ENCODE results near the gene B3GNT7.
"Not testable (repeated sequence)": the region's sequence is repeated elsewhere in the genome, so short reads cannot be mapped to it uniquely, and the experiment has no call there.

The B3GNT7 gene

DNA sequence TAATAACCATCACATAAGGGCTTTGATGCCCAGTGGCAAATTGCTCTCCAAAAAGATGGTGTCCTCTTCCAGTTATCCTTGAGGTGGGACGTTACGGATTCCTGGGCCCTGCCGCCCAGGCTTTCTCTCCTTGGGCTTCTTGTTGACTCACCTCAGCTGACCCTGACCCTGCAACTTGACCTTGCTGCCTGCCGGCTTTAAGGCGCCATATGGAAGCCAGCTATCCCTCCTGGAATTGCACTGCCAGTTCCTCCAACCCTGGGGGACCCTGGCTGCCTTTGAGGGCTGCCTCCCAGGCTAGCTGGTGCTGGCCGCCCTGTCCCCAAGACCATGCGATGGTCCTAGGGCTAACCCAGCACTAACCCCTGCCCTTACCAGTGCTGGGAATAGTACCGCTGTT, 28.3 kb upstream of the B3GNT7 start:
- DNase-seq (ENCODE audit: low read depth): no peak

DNA sequence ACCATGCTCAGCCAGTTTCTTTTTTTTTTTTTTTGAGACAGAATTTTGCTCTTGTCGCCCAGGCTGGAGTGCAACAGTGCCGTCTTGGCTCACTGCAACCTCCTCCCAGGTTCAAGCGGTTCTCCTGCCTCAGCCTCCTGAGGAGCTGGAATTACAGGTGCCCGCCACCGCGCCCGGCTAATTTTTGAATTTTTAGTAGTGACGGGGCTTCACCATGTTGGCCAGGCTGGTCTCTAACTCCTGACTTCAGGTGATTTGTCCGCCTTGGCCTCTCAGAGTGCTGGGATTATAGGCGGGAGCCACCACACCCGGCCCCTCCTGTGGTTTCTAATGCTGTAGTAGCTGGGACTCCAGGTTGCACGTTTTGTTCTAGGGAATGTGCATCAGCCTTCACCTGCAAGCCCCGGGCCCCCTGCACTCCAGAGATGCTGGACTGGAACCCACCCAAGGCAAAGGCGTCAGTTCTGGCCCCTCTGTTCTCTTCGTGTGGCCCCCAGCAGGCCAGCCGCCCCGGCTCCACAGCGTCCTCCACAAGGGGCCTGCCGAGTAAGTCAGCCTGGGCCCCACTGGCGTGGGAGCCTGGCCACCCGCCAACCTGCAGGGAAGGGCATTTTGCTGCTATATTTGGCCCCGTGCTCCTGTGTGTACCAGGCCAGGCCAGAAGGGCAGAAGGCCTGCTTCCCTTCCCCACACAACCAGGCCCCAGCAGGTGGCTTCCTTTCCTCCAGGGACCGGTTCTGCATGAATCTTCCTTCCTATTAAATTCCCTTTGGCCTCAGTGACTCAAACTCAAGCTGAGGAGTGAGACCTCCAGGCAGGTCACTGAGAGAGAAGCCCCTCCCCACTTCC, 25.7 kb upstream of the B3GNT7 start:
- no peak for DNase-seq (ENCODE audit: low read depth)

DNA sequence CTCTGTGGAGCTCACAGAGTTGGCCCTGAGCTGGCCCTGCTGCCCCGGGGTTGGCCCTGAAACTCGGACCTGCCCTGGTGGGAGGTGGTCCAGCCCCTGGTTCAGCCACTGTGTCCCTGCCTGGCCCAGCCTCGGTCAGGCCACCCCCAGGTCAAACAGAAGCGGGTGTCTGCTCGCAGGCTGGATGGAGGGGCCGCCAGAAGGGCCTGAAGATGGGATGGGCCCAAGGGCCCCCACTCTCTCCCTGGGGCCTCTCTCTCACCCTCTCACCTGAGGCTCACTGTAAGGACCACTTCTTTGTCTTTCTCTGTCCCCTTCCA, 25.1 kb upstream of the B3GNT7 start:
- DNase-seq (ENCODE audit: low read depth): no peak

DNA sequence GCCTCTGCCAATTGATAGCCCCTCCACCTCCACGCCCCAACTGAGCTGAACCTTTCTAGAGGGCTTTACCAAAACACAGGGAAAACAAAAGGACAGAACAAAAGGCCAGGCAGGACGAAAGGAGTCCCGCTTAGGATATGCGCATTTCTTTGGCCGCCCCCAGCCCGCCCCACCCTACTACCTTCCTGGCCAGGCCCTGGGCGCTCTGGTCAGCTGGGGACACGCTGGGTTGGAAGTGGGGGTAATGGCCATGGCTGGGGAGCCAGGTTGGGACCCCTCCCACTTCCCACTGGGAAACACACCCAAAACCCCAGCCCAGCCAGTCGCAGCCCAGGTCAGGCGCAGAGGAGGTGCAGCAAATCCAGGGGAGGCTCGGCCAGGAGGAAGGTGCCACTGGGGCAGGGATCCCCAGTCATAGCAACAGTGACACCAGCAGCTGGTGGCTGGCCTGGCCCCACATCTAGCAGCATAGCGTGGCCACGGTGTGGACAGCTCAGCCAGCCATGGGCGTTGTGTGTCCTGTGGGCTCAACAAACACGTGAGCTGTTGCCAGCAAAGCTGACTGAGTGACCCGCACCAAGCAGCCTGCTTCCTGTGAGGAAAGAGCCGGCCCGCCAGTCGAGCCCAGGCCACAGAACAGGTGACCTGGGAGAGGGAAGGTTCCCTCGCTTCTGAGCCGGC, 24.6 kb upstream of the B3GNT7 start:
- DNase-seq (ENCODE audit: low read depth): no peak

DNA sequence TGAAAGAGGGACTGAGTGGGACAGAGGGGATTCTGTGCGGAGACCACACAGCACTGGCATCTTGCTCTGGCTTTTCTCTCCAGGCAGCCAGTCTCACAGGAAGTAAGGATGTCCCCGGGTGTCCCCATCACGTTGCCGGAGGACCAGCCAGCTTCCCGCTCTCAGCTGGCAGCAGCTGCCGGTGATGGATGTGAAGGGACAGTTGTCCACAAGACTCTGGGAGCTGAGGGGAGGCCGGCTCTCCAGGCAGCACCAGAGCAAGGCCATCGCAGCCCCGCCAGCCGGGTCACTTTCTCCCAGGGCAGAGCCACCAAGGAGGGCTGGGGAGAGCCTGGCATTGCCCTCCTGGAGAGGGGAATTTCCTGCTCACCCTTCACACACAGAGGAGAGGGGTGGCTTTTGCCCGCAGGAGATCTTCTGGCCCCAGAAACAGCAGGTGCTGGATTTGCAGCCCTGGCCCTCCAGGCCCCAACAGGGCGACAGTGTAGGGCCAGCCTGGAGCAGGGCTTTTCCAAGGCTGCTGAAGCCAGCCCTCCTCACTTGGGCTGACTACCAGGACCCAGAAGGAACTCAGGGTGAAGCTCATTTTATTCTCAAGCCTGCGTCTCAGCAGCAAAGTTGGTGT, 24.0 kb upstream of the B3GNT7 start:
- no peak for DNase-seq (ENCODE audit: low read depth)

DNA sequence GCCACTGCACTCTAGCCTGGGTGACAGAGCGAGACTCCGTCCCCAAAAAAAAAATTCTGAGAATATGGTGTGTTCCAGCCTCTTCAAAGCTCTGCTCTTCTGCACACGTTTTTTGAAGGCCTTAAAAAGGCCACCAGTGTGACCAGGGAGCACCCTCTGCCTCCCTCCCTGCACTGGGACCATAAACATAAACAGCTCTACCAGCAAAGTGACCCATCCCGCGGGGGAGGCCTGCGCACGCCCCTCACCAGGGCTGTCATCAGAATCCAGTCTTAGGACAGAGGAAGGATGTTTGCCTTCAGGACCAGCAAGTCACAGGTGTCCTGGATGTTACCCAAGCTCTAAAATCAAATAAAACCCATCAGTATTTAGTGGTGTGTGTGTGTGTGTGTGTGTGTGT, 23.2 kb upstream of the B3GNT7 start:
- DNase-seq (ENCODE audit: low read depth): no peak

DNA sequence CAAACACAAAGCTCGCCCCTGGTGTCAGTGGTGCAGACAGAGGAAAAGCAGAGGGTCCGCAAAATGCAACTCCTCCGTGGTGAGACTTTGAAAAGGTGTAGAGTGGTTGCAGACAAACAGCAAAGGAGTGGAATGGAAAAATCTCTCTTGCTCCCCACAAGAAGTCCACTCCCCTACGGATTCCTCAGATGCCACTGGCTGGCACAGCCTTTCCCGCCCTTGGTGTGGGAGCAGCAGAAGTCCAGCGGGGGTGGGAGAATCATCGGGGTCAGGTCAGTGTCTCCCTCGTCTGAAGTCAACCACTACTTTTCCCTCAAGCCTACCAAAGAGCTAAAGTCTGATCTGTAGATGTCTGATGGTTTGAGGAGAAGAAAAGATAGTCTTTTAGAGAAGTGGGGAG, 22.3 kb upstream of the B3GNT7 start:
- DNase-seq (ENCODE audit: low read depth): no peak

DNA sequence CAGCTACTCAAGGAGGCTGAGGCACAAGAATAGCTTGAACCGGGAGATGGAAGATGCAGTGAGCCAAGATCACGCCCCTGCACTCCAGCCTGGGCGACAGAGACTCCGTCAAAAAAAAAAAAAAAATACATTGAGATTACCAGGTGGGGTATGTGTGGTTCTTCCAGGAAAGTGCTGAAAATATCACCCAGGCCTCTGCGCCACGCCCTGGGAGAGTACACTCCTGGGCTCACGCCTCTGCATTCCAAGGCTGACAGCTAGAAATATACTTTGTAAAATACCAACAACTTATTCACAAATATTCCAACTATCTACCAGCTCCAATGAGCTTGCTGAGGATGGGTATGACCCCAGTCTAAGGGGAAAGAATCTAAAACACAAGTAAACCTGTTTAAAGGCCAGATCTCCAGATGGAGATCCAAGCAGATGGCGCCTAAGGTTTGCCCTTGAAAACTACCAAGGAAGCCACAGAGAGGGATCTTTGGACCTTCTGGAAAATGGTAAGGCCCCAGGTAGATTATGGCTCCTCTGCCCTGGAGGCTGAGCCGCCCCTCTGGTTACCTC, 21.6 kb upstream of the B3GNT7 start:
- DNase-seq (ENCODE audit: low read depth): no peak

DNA sequence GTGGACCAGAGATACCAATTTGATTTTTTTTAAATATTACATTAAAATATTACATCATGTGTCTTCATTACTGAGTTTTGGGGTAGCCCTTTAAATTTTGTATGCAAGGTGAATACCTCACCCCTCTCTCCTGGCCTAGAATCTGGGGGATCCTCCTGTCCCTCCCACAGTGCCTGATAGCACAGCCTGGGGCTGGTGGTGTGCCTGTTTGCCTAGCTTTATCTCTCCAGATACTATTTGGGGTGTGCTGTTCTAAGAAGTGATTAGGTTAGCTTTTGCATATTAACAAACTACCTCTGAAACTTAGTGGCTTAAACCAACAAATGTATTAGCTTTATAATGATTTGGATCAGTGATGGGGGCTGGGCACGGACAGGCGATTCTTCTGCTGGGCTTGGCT, 20.7 kb upstream of the B3GNT7 start:
- no peak for DNase-seq (ENCODE audit: low read depth)

DNA sequence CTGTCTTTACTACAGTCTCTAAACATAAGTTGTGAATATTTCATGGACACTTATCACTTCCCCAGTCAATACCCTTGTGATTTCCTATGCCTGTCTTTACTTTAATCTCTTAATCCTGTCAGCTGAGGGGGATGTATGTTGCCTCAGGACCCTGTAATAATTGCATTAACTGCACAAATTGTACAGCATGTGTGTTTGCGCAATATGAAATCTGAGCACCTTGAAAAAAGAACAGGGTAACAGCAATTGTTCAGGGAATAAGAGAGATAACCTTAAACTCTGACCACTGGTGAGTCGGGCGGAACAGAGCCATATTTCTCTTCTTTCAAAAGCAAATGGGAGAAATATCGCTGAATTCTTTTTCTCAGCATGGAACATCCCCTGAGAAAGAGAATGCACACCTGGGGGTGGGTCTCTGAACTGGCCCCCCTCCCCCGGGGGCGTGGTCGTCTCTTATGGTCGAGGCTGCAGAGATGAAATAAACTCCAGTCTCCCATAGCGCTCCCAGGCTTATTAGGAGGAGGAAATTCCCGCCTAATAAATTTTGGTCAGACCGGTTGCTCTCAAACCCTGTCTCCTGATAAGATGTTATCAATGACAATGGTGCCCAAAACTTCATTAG, 19.4 kb upstream of the B3GNT7 start:
- DNase-seq (ENCODE audit: low read depth): not testable (repeated sequence)

DNA sequence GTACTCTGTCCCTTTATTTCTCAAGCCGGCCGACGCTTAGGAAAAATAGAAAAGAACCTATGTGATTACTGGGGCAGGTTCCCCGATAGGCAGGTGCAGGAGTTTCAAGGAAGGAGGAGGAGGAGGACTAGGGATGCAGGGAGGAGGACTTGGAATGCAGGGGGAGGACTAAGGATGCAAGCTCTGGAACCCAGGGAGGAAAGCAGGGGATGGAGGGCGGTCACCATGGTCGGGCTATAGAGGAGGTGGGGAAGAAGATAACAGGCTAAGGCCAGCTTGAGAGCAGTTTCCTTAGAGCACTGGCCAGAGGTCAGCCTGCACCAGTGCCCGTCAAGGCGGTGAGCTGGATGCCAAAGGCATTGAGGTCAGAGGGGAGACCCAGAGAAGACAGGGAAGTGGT, 18.7 kb upstream of the B3GNT7 start:
- DNase-seq (ENCODE audit: low read depth): no peak

DNA sequence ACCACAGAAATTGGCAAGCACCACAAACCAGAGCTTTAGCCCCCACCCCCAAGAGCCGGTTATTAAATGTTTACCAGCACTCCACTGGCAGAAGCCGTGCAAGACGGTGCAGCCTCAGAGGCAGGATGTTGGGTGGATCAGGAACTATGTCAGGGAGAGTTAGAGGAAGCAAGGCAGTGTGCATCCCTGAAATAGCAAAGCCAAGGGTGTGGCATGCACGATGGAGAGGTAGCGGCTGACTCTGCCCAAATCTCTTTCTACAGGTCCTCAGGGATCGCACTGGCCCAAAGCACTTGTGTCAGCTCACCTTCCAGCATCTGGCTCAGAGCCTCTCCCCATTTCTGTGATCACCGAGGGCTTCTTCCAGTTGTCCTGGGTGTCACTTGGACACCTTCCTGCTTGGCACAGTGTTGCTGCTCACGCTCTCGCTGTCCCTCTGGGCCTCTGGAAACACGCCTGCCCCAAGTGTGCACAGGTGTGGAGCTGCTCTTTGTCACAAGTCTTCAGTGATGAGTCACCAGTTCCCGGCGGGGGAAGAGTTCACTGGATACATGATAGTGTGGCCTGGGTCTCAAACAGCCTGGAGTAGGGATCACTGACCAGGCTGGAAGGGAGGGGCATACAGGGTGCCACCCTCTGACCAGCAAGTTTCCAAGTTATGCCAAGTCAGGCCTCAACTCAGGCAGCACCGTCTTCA, 17.3 kb upstream of the B3GNT7 start:
- no peak for DNase-seq (ENCODE audit: low read depth)

DNA sequence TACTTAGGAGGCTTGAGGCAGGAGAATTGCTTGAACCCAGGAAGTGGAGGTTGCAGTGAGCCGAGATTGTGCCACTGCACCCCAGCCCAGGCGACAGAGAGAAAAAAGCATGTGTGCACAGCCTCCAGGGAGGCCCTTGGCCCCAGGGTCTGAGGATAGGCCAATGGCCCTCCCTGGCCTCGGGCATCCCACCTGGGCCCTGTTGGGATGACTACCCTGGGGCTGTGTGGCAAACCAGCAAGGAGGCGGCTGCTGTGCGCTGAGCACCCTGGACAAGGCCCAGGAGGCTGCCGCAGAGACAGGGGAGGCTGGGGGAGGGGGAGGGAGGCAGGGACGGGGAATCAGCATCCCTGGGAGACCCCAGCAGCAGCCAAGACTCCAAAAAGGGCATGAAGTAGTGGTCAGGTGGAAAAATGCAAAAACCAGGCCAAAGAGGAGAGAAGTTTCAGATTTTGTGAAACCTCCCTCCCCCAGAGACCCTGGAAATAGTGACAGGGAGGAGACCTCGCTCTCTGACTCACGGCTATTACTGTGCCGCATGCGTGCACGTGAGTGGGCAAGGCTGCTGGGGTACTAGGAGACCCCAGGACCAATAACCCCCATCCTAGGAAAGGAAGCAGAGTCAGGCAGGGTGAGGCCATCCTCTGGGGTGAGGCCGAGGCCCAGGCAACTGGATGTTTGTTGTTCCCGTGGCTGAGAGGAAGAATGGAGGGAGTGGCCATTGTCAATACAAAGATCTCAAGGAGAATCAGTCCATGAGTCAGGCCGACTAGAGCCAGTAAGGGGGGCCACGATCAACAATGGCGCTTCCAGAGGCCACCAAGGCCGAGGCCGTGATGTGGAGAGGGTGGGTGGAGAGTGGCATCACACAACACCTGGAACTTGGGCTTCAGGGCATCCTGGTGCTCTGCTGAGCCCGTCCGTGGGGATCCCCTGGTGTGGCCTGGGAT, 16.0 kb upstream of the B3GNT7 start:
- no peak for DNase-seq (ENCODE audit: low read depth)

DNA sequence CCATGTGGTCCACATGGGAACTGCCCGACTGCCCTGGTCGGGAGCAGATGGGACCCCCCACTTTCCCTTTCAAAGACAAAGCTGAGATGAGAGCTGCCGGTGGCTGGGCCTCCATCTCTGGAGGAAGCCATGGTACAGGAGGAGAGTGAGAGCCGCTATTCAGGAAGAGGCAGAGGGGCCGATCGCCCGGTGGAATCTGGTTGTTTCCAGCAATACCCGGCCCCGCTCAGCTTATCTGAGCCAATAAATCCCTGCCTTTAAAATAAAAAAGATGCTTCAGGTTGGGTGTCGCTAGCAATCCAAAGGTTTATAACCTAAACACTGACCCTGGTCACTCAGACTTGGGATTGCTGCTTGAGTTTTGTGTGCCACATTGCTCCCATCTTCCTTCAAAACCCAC, 15.2 kb upstream of the B3GNT7 start:
- DNase-seq (ENCODE audit: low read depth): no peak

DNA sequence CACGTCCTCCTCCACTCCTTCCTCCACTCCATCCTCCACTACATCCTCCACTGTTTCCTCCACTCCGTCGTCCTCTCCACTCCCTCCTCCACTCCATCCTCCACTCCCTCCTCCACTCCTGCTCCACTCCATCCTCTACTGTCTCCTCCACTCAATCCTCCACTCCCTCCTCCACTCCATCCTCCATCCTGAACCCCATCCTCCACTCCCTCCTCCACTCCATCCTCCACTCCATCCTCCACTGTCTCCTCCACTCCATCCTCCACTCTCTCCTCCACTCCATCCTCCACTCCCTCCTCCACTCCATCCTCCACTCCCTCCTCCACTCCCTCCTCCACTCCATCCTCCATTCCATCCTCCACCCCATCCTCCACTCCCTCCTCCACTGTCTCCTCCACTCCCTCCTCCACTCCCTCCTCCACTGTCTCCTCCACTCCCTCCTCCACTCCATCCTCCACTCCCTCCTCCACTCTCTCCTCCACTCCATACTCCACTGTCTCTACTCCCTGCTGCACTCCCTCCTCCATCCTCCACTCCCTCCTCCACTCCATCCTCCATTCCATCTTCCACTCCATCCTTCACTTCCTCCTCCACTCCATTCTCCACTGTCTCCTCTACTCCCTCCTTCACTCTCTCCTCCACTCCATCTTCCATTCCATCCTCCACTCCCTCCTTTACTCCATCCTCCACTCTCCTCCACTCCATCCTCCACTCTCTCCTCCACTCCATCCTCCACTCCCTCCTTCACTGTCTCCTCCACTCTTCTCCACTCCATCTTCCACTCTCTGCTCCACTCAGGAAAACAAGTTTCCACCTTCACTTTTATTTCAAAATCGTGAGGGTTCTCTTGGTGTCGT, 14.3 kb upstream of the B3GNT7 start:
- no peak for DNase-seq (ENCODE audit: low read depth)

DNA sequence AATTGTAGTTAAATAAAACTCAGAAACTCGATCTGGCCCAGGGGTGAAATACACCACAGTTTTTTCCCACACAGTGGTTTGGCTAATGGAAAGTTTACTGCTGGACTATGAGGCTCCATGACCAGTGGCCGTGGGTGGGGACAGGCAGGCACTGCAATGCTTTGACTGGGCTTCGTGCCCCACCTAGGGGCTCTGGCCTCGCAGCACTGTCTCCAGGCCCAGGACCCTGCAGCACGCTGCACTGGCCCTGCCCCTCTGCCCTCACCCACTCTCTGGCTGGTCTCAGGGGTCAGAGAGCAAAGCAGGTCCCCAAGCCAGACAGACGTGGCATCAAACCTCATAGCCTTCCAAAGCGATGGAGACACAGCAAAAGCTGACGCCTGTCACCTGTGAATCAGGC, 13.4 kb upstream of the B3GNT7 start:
- DNase-seq (ENCODE audit: low read depth): no peak

DNA sequence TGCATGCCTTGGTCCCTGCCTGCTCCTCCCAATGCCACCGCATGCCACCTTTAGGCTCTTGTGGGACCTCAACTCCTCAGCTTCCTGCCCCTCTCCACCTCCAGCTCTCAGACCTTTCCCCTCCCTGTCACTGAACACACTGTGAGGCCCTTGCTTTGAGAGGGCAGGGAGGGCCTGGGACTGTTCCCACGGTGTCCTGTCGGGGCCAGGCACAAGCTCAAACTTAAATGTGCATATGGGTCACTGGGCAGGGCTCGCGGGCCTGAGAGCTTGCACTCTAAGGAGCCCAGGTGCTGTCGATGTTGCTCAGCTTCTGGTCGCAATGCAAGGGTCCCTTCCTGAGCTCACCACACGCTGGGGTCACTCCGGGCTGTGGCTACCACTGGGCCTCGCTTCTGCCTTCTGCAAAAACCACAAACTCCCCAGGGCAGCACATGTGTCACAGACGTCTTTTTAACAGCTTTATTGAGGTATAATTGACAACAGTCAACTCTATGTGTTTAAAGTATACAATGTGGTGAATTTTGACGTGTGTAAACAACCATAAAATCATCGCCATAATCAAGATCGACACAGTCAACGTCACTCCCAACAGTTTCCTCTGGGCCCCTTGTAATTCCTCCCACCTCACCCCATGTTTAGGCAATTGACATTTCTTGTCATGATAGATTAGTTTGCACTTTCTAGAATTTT, 11.9 kb upstream of the B3GNT7 start:
- DNase-seq (ENCODE audit: low read depth): no peak

DNA sequence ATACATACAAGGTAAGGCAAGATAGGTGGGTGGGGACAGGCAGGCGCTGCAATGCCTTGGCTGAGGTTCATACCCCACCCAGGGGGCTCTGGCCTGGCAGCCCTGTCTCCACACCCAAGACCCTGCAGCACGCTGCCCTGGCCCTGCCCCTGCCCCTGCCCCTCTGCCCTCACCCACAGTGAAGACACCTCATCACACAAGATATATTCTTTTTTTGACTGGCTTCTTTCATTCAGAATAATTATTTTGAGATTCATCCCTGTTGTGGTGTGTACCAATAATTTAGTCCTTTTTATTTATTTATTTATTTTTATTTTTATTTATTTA, 11.4 kb upstream of the B3GNT7 start:
- no peak for DNase-seq (ENCODE audit: low read depth)

DNA sequence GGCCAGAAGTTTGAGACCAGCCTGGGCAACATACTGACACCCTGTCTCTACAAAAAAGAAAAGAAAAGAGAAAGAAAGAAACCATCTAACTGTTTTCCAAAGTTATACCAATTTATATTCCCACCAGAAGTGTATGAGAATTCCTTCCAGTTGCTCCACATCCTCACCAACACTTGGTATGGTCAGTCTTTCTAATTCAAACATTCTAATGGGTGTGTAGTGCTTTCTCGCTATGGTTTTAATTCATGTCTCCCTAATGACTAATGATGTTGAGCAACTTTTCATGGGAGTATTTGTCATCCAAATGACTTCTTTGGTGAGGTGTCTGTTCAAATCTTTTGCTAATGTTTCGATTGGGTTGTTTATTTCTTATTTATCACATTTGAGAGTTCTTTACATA, 10.5 kb upstream of the B3GNT7 start:
- DNase-seq (ENCODE audit: low read depth): no peak

DNA sequence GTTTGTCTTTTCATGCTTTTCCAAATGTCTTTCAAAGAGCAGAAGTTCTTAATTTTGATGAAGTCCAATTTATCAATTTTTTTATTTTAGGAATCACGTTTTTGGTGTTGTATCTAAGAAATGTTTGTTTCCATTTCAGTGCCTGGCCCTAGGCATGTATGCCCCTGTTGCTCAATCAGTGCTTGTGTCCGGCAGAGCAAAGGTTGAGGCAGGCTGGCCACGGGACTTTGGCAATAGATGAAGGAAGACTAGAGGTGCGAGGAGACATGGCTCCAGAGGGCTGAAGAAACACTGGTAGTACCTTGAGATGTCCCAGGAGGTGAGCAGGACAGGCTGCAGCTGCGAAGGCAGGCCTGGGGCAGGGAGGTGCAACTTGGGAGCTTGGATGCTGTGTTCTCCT, 10.1 kb upstream of the B3GNT7 start:
- no peak for DNase-seq (ENCODE audit: low read depth)
